GM12878 (cell line): ENCODE results near the gene RSF1. TPM values are rescaled to one million over a fixed set of nuclear protein-coding genes. Genes with fewer than 3 reads are reported as not detected.

Experiments used
- ATAC-seq: fragments of 200-7000 bp; cut with Tn5 transposase; 3 replicates; pipeline ENCODE4 v1.9.1; 2020; ENCODE audit warnings: mild to moderate bottlenecking, moderate library complexity
- BruUV-seq: library from RNA; stranded (reverse); fragments of 400-500 nt; replicated peaks from 2 replicates; lab custom pipeline; 2021; lab: Mats Ljungman, UMichigan
- CTCF ChIA-PET: fragments of 300-600 bp; sonication (Branson Sonifier 250); formaldehyde crosslinking; extraction: SDS; loops from one replicate; lab custom pipeline; 2021; ENCODE audit warnings: inconsistent platforms; lab: Yijun Ruan, JAX
- POLR2A ChIA-PET: fragments of 350-600 bp; formaldehyde crosslinking; extraction: SDS; loops from one replicate; lab custom pipeline; 2021; ENCODE audit warnings: inconsistent platforms; lab: Charles Lee
- RAD21 ChIA-PET: fragments of 300-600 bp; sonication (Branson Sonifier 250); formaldehyde crosslinking; loops from one replicate; lab custom pipeline; 2023; ENCODE audit warnings: antibody characterized with exemption; ENCODE audit not compliant: unreplicated experiment; lab: Charles Lee
- SMC1A ChIA-PET: fragments of 300-600 bp; sonication (Branson Sonifier 250); formaldehyde crosslinking; loops from one replicate; lab custom pipeline; 2023; ENCODE audit not compliant: unreplicated experiment, uncharacterized antibody; lab: Charles Lee
- DNase-seq: peaks from one replicate; pipeline ENCODE4 v3.0.0-alpha.2; 2011; ENCODE audit warnings: low read depth, low spot score
- FAIRE-seq: peaks from 3 replicates; lab custom pipeline; 2011; peaks lifted over from hg19 to GRCh38; lab: Jason Lieb, UNC
- H2AFZ ChIP-seq: 2 replicates; pipeline ENCODE4 v1.6.0; 2011; ENCODE audit warnings: low read depth, low read length, control low read depth; ENCODE audit not compliant: control insufficient read depth
- H3K27ac ChIP-seq: 2 replicates; pipeline ENCODE4 v1.5.1; 2011; ENCODE audit warnings: control low read depth; ENCODE audit not compliant: control insufficient read depth, insufficient read depth
- H3K27me3 ChIP-seq, 2 experiments: replicated peaks in 1 of 2; 2 replicates each; pipeline versions ENCODE4 v1.6.0 to v1.6.1; 2011; ENCODE audit warnings: low read length in 1 of 2; ENCODE audit not compliant: control insufficient read depth in 2 of 2, insufficient read depth in 2 of 2
- H3K36me3 ChIP-seq, 2 experiments: 2 replicates each; pipeline ENCODE4 v1.5.1; 2011; ENCODE audit warnings: low read length in 1 of 2; ENCODE audit not compliant: control insufficient read depth in 2 of 2, insufficient read depth in 2 of 2
- H3K4me1 ChIP-seq: 2 replicates; pipeline ENCODE4 v1.6.1; 2011; ENCODE audit warnings: mild to moderate bottlenecking, low read length, moderate library complexity, mixed read lengths; ENCODE audit not compliant: control insufficient read depth, insufficient read depth
- H3K4me2 ChIP-seq: 2 replicates; pipeline ENCODE4 v1.6.0; 2011; ENCODE audit warnings: control low read depth; ENCODE audit not compliant: control insufficient read depth, insufficient read depth
- H3K4me3 ChIP-seq: fragments of 200-600 bp; sonication (generic); 2 replicates; pipeline ENCODE4 v1.5.1; 2016
- H3K79me2 ChIP-seq: 2 replicates; pipeline ENCODE4 v1.6.0; 2011; ENCODE audit warnings: low read length; ENCODE audit not compliant: control insufficient read depth, insufficient read depth
- H3K9ac ChIP-seq: 2 replicates; pipeline ENCODE4 v1.8.0; 2011; ENCODE audit warnings: low read length, control low read depth, mixed read lengths; ENCODE audit not compliant: control insufficient read depth, insufficient read depth
- H3K9me3 ChIP-seq: replicated peaks from 3 replicates; pipeline ENCODE4 v1.5.1; 2011; ENCODE audit warnings: mild to moderate bottlenecking, low read length; ENCODE audit not compliant: control insufficient read depth, insufficient read depth
- H4K20me1 ChIP-seq: 2 replicates; pipeline ENCODE4 v1.6.0; 2011; ENCODE audit not compliant: control insufficient read depth, insufficient read depth
- ZNF384 ChIP-seq: IDR thresholded peaks from 2 replicates; pipeline ENCODE4 v1.6.1; 2012; ENCODE audit warnings: low read depth, mild to moderate bottlenecking, low read length, improper control_type of control experiment, borderline replicate concordance
- in situ Hi-C: fragments of 300-500 bp; cut with MboI; formaldehyde crosslinking; loops from 9 replicates; pipeline ENCODE4 v1.14.3; 2018; ENCODE audit warnings: mixed read lengths
- intact Hi-C: fragments of 100-400 bp; cut with micrococcal nuclease; formaldehyde crosslinking; loops from one replicate; pipeline ENCODE4 v1.14.2; 2022; ENCODE audit not compliant: unreplicated experiment
- polyA plus RNA-seq, 11 experiments: library from polyadenylated mRNA; depleted of rRNA in 4 of 11; unstranded in 6 of 11; stranded (reverse) in 5 of 11; fragments of >200 nt; fragmentation: Nextera tagmentation in 4 of 11; fragmentation: Illumina TruSeq in 1 of 11; extraction: Ambion mirVana in 4 of 11; extraction: Trizol in 1 of 11; gene quantifications; 1 replicate in 1 of 11; 2 replicates in 10 of 11; pipeline versions ENCODE4 v1.2.1 to v1.2.3, GENCODE V29; 2011 to 2016; ENCODE audit warnings: inconsistent platforms in 2 of 11, missing spikeins in 2 of 11, low read depth in 1 of 11
- total RNA-seq, 4 experiments: library from RNA; depleted of rRNA in 3 of 4; stranded (reverse); fragments of >200 nt in 3 of 4; fragmentation: Illumina TruSeq in 1 of 4; extraction: Trizol in 1 of 4; gene quantifications; 2 replicates each; pipeline versions ENCODE4 v1.2.1 to v1.2.3, GENCODE V29; 2013 to 2021
- TF ChIP-seq, protein P1 (sequence below): IDR thresholded peaks from 2 replicates; pipeline ENCODE4 v1.6.1; 2012; ENCODE audit warnings: mild to moderate bottlenecking, low read depth, low read length

RSF1 gene
- total and polyA plus RNA-seq, 10 of the 15 experiments (the other 5 are each of a cell fraction or from before 2014, with no cell fraction given), result 9.0 to 45.3 (median 30.0) TPM

DNA sequence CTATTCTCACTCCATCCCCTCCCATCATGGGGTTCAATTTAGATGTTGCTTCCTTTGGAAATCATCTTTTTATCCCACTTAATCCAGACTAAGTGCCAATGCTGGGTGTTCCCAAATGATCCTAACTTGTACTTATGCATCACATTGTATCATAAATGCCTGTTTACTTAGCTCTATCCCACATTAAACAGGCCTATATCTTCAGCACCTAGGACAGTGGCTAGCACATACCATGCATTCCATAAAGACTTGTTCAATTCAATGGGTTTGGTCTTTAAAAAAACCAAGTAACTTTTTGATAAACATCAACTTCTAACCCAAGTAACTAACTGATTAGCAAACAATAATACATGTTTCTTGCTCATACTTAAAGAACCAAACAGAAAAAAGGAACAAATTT lies 40.6 kb downstream of the RSF1 start:
- no TSS peak for BruUV-seq
- no peak for FAIRE-seq
- Histone ChIP-seq H3K4me2 (no peak overlapping the region), H3K9me3 (no peaks in the 10 kb centered on the region), H3K27me3 (no peaks in the 10 kb centered on the region), H3K79me2 (peaks cover 34% of the 10 kb centered on the region), H3K27ac (no peak overlapping the region), H3K4me1 (peaks cover 17% of the 10 kb centered on the region; the same call in 1 of the 2 replicates), H2AFZ (no peak overlapping the region), H3K4me3 (no peak overlapping the region), H4K20me1 (no peaks in the 10 kb centered on the region; the same call in 1 of the 2 replicates), H3K9ac (no peak overlapping the region), H3K36me3 (peaks cover 0 to 10% of the 10 kb centered on the region in 2 experiments; a peak in 2 of 4 replicates)
- SMC1A ChIA-PET, result no interaction called here
- no peak for ATAC-seq
- RAD21 ChIA-PET, result no interaction called here
- intact Hi-C loops (loop anchor here (5.0 kb wide), 1 partner anchor 42 kb away; the partner anchor contains the start of genes AAMDC and RSF1), in situ Hi-C loops (loop anchor here (5.0 kb wide), 1 partner anchor 222 kb away; no protein-coding TSS in a partner anchor)
- DNase-seq, result no peak
- POLR2A ChIA-PET, result no interaction called here
- CTCF ChIA-PET, result interaction anchor here (0.7 to 1.4 kb wide), 2 partner anchors 74 to 219 kb away, joined by 3 to 6 read pairs; no protein-coding TSS in a partner anchor
- TF ChIP-seq, protein P1, sequence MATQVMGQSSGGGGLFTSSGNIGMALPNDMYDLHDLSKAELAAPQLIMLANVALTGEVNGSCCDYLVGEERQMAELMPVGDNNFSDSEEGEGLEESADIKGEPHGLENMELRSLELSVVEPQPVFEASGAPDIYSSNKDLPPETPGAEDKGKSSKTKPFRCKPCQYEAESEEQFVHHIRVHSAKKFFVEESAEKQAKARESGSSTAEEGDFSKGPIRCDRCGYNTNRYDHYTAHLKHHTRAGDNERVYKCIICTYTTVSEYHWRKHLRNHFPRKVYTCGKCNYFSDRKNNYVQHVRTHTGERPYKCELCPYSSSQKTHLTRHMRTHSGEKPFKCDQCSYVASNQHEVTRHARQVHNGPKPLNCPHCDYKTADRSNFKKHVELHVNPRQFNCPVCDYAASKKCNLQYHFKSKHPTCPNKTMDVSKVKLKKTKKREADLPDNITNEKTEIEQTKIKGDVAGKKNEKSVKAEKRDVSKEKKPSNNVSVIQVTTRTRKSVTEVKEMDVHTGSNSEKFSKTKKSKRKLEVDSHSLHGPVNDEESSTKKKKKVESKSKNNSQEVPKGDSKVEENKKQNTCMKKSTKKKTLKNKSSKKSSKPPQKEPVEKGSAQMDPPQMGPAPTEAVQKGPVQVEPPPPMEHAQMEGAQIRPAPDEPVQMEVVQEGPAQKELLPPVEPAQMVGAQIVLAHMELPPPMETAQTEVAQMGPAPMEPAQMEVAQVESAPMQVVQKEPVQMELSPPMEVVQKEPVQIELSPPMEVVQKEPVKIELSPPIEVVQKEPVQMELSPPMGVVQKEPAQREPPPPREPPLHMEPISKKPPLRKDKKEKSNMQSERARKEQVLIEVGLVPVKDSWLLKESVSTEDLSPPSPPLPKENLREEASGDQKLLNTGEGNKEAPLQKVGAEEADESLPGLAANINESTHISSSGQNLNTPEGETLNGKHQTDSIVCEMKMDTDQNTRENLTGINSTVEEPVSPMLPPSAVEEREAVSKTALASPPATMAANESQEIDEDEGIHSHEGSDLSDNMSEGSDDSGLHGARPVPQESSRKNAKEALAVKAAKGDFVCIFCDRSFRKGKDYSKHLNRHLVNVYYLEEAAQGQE, result peak; percentile 77
- TF ChIP-seq ZNF384, result no peak
- TF ChIP-seq, all 136 proteins: peak for 1
